HG03139 (cell line): ENCODE measurements around the gene PPIA.
"Not testable (repeated sequence)": the region's sequence is repeated elsewhere in the genome, so short reads cannot be mapped to it uniquely, and the experiment has no call there.

Source experiments
- ATAC-seq: cut with Tn5 transposase; IDR thresholded peaks from one replicate; pipeline ENCODE4 v1.9.1; 2021; ENCODE audit not compliant: unreplicated experiment

PPIA gene

GRCh38 chr7:44762726-44763522 is 33.6 kb upstream of the PPIA start:
- ATAC-seq: no peak

- ATAC-seq: no peak
Observed at GRCh38 chr7:44764081-44764480, 32.4 kb upstream of the PPIA start.

GRCh38 chr7:44764665-44765578 is 31.6 kb upstream of the PPIA start:
- no peak for ATAC-seq

GRCh38 chr7:44765579-44766415 is 30.7 kb upstream of the PPIA start:
- ATAC-seq: no peak

GRCh38 chr7:44766416-44766801 is 30.1 kb upstream of the PPIA start:
- no peak for ATAC-seq

GRCh38 chr7:44767134-44767911 is 29.2 kb upstream of the PPIA start:
- no peak for ATAC-seq

- peak; percentile 53 for ATAC-seq
Observed at GRCh38 chr7:44767912-44768627, 28.4 kb upstream of the PPIA start.

- ATAC-seq: peak; percentile 3
Observed at GRCh38 chr7:44768628-44769371, 27.7 kb upstream of the PPIA start.

GRCh38 chr7:44769376-44769775 is 27.1 kb upstream of the PPIA start:
- no peak for ATAC-seq

GRCh38 chr7:44769776-44770294 is 26.6 kb upstream of the PPIA start:
- no peak for ATAC-seq

- ATAC-seq: no peak
Observed at GRCh38 chr7:44771358-44771757, 25.1 kb upstream of the PPIA start.

- no peak for ATAC-seq
Observed at GRCh38 chr7:44772440-44772839, 24.0 kb upstream of the PPIA start.

GRCh38 chr7:44772867-44773266 is 23.6 kb upstream of the PPIA start:
- no peak for ATAC-seq

GRCh38 chr7:44774486-44774885 is 22.0 kb upstream of the PPIA start:
- ATAC-seq: not testable (repeated sequence)

- ATAC-seq: no peak
Observed at GRCh38 chr7:44775383-44776107, 20.9 kb upstream of the PPIA start.

- no peak for ATAC-seq
Observed at GRCh38 chr7:44776211-44776610, 20.3 kb upstream of the PPIA start.

- no peak for ATAC-seq
Observed at GRCh38 chr7:44782460-44782859, 14.0 kb upstream of the PPIA start.

- no peak for ATAC-seq
Observed at GRCh38 chr7:44783407-44783806, 13.1 kb upstream of the PPIA start.
